Hematopoietic multipotent progenitor cell (in vitro differentiated cells): ENCODE data around the gene CADPS2. TPM values are rescaled to one million over a fixed set of nuclear protein-coding genes. Genes with fewer than 3 reads are reported as not detected.

Experiments
- DNase-seq, 3 donors: peaks; one replicate each; pipeline ENCODE4 v3.0.0-alpha.2; 2011 to 2015; ENCODE audit warnings: low read depth in 2 of 3, low spot score in 2 of 3
- total RNA-seq: library from RNA; depleted of rRNA; stranded (reverse); fragments of >200 nt; gene quantifications from one replicate; pipeline ENCODE4 v1.2.3, GENCODE V29; 2012

The CADPS2 gene
- total RNA-seq, 1 donor: under 0.01 TPM

GRCh38 chr7:122546496-122546895 lies 339.8 kb downstream of the CADPS2 start:
- no peak for DNase-seq

DNA sequence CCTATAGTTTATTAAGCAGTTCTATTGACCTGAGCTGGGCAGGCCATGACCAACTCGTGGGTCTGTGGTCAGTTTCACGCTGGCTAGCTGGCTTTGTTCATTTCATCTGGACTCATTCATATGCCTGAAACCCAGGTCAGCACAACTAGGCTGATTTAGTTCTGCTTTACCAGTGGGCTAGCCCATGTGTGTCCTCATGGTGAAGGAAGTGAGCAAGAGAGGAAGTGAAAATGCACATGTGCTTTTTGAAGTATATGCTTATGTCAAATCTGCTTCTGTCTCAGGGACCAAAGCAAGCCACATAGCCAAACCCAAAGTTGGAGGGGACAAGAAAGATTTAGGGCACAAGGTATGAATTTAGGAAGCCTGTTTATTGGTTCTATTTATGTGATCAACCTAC lies 341.8 kb downstream of the CADPS2 start:
- peak in 1 of 3 donors; percentile 3 for DNase-seq

GRCh38 chr7:122543891-122544290 lies 342.4 kb downstream of the CADPS2 start:
- no peak for DNase-seq

GRCh38 chr7:122543166-122543565 lies 343.1 kb downstream of the CADPS2 start:
- no peak for DNase-seq

DNA sequence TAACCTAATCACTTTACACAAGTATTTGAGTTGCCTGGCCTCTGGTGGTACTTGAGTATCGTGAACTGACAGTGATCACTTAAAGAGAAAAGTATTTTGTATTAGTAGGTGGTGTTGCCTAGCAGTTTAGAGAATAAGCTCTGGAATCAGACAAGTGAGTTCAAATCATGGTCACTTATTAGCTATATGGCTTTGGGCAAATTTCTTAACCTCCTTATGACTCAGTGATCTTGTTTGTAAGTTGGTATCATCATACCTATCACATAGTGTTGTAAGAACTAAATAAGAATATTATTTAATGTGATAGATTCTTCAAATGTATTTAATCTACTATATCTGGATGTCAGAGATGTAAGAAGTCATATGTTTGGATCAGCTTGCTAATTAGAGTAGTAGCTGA lies 351.2 kb downstream of the CADPS2 start:
- DNase-seq: no peak

GRCh38 chr7:122532406-122533269 lies 353.6 kb downstream of the CADPS2 start:
- peak in 1 of 3 donors; percentile 29 for DNase-seq

GRCh38 chr7:122528879-122529481 lies 357.3 kb downstream of the CADPS2 start:
- DNase-seq: peak in 2 of 3 donors; percentile 14 to 51

- DNase-seq: no peak
Observed at GRCh38 chr7:122525355-122525754, 360.9 kb downstream of the CADPS2 start.

GRCh38 chr7:122521767-122522166 lies 364.5 kb downstream of the CADPS2 start:
- no peak for DNase-seq

GRCh38 chr7:122520971-122521555 lies 365.2 kb downstream of the CADPS2 start:
- DNase-seq: no peak

GRCh38 chr7:122518488-122518887 lies 367.8 kb downstream of the CADPS2 start:
- DNase-seq: no peak

DNA sequence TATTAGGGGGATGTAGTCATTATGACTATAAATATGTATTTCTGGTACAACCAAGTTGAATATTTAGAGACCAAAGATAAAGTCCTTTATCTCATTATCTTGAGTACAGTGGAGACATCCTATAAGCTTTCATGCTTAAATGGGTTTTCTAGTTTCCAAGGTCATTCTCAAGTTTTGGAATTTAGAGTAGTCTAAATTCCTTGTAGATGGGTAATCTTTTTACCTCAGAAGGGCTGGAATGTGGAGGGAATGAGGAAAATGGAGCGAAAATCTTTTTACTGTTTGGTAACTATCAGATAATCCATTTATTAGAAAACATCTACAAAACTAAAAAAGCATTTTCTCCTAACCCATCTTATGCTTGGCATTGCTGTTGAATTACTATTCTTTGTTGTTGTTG lies 368.7 kb downstream of the CADPS2 start:
- DNase-seq: no peak

DNA sequence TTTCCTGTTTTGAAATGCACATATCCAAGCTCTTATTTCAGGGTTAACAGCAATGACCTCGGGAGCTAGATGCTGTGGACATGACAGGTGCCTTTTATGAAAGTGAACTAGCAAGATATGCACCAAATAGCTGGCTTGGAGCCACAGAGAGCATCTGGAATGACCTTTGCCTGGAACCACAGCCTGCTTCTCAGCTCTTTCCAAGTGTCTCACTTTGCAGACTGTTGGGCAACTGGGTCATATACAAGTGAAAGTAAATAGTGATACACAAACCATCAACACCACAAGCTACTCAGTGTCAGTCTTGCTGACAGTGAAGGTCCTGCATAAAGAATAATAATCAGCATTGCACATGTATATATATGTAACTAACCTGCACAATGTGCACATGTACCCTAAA lies 370.9 kb downstream of the CADPS2 start:
- no peak for DNase-seq

DNA sequence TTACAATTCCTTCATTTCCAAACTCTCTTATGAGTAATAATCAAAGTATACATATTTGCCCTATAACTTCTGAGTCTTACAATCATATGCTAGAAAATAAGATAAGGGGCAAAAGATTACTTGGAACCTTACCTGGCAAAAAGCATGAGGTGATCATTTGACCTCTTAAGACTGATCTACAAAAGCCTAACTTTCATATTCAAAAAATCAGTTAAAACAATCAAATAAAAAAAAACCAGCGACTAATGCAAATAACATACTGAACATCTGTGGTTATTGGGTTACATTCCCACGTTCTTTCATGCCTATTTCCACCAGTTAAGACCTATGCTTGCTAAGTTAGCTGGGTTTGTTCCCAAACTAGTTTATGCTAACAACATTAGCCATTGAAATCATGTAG lies 375.0 kb downstream of the CADPS2 start:
- no peak for DNase-seq

DNA sequence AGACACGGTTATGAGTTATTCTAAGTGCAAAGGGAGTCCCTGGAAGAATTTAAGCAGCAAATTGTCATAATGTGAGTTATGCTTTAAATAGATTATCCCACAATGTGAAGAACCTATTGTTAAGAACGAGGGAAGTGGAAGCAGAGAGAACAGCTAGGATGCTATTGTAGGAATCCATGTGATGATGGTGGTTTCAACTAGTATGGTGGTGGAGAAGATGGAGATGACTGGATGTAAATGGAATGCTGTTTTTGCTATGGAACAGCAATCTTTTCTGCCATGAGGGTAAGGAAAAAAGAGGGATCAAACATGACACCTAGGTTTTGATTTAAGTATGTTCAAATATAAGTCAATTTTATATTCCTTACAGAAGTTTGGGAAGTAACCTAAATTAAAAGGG lies 378.7 kb downstream of the CADPS2 start:
- DNase-seq: no peak

GRCh38 chr7:122492007-122492406 lies 394.3 kb downstream of the CADPS2 start:
- no peak for DNase-seq

DNA sequence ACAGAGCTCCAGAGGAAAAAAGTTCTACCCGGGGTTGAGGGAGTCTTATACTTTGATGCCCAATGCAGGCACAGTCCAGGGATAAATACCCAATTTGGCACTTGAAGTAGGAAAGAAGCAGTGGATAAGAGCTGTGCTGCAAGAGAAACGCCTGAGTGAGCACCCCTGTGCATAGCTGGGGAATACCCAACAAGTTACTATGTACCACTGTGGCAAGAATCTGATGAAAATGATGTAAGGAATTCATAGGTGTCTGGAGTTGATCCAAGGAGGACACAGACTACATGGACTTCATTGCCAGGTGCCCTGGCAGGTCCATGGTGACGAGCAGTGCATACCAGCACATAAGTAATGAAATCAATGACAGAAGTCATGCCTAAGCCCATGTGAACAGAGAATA lies 398.0 kb downstream of the CADPS2 start:
- DNase-seq: no peak

GRCh38 chr7:122487131-122487530 lies 399.1 kb downstream of the CADPS2 start:
- DNase-seq: no peak

- DNase-seq: no peak
Observed at GRCh38 chr7:122485856-122486255, 400.4 kb downstream of the CADPS2 start.

DNA sequence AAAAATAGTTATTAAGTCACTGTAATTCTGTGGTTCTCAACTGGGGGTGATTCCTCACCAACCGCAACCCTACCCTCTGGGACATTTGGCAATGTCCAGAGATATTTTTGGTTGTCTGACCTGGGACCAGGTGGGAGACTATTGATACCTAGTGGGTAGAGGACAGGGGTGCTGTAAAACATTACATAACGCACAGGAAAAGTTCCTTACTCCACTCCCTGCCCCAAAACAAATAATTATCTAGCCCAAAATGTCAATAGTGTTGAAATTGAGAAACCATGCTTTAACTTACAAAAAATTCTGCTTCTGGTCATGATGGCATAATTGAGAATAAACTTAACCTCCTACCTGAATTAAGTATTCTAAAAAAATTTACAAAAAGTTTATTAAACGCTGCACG lies 404.0 kb downstream of the CADPS2 start:
- no peak for DNase-seq

DNA sequence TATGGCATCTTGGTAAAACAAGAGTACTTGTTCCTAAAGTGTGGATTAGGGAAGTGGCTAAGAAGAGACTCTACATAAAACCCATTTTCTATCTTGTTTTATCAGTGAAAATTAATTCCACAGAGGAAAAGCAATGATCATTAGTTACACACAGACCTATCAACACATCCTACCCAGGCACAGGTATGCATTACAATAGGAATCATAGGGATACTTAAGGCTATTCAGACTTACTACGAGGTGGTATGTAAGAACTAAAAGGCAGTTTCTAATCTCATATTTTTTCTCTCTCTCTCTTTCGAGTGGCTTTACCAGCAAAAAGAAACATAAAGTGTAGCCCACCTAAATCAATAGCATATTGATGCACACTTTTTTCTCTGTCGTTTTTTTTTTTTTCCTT lies 415.4 kb downstream of the CADPS2 start:
- no peak for DNase-seq

GRCh38 chr7:122468945-122469344 lies 417.3 kb downstream of the CADPS2 start:
- DNase-seq: no peak
